H1 (cell line): ENCODE results near the gene CD47. TPM values are rescaled to one million over a fixed set of nuclear protein-coding genes. Genes with fewer than 3 reads are reported as not detected.

Experiments
- ASH2L ChIP-seq: fragments of 200-600, 300-600 bp; sonication (generic); IDR thresholded peaks from one replicate; pipeline ENCODE4 v1.7.1; 2017; ENCODE audit warnings: low read length
- BRCA1 ChIP-seq: IDR thresholded peaks from 2 replicates; pipeline ENCODE4 v1.6.1; 2012; ENCODE audit warnings: low read depth, low read length, improper control_type of control experiment
- EP300 ChIP-seq, 2 experiments: IDR thresholded peaks; 1 replicate in 1 of 2; 2 replicates in 1 of 2; pipeline ENCODE4 v1.6.1; 2011 to 2012; ENCODE audit warnings: low read depth in 2 of 2, low read length in 2 of 2, mild to moderate bottlenecking in 2 of 2, borderline replicate concordance in 1 of 2, inconsistent platforms in 1 of 2, moderate library complexity in 1 of 2
- FOSL1 ChIP-seq: IDR thresholded peaks from 2 replicates; pipeline ENCODE4 v1.6.1; 2011; ENCODE audit warnings: mild to moderate bottlenecking, low read depth, low read length, moderate library complexity; ENCODE audit not compliant: insufficient read depth
- HDAC6 ChIP-seq: IDR thresholded peaks from one replicate; pipeline ENCODE4 v1.7.1; 2012; ENCODE audit warnings: low read depth, mild to moderate bottlenecking, inconsistent platforms, low read length, moderate library complexity
- JUN ChIP-seq: IDR thresholded peaks from 2 replicates; pipeline ENCODE4 v1.6.1; 2011; ENCODE audit warnings: low read depth, mild to moderate bottlenecking, improper control_type of control experiment, low read length
- KDM1A ChIP-seq: fragments of 200-600, 300-600 bp; sonication (generic); IDR thresholded peaks from 2 replicates; pipeline ENCODE4 v1.7.1; 2016; ENCODE audit warnings: mild to moderate bottlenecking, low read length, borderline replicate concordance
- MAFK ChIP-seq: IDR thresholded peaks from 2 replicates; pipeline ENCODE4 v1.6.1; 2012; ENCODE audit warnings: low read depth, mild to moderate bottlenecking, improper control_type of control experiment, low read length
- SIX5 ChIP-seq: IDR thresholded peaks from 2 replicates; pipeline ENCODE4 v1.6.1; 2011; ENCODE audit warnings: mild to moderate bottlenecking, low read depth, low read length
- SRF ChIP-seq: IDR thresholded peaks from 2 replicates; pipeline ENCODE4 v1.6.1; 2011; ENCODE audit warnings: mild to moderate bottlenecking, low read depth, low read length, moderate library complexity
- polyA plus RNA-seq, 7 experiments: library from polyadenylated mRNA; depleted of rRNA in 3 of 7; stranded (reverse) in 5 of 7; unstranded in 2 of 7; fragments of >200 nt in 5 of 7; fragments of 200-250 nt in 2 of 7; gene quantifications; 1 replicate in 5 of 7; 2 replicates in 1 of 7; 4 replicates in 1 of 7; pipeline versions ENCODE4 v1.2.1 to v1.2.3, GENCODE V29; 2011 to 2013; ENCODE audit warnings: missing spikeins in 2 of 7, mixed read lengths in 2 of 7
- total RNA-seq: library from RNA; stranded (reverse); fragmentation: NEBNext Ultra II Directional; extraction: Animal tissue kit (Norgen Biotek cat#: 25700); gene quantifications from 2 replicates; pipeline ENCODE4 v1.2.1, GENCODE V29; 2021
- TF ChIP-seq, protein P1 (sequence below): fragments of 300-600 bp; sonication (generic); IDR thresholded peaks from 2 replicates; pipeline ENCODE4 v1.7.1; 2012; ENCODE audit warnings: low read length, moderate library complexity, mild to moderate bottlenecking, inconsistent platforms; ENCODE audit not compliant: insufficient replicate concordance

The CD47 gene
- total and polyA plus RNA-seq, 2 of the 8 experiments (the other 6 are each of a cell fraction or from before 2014, with no cell fraction given): 14.4 to 19.3 TPM

DNA sequence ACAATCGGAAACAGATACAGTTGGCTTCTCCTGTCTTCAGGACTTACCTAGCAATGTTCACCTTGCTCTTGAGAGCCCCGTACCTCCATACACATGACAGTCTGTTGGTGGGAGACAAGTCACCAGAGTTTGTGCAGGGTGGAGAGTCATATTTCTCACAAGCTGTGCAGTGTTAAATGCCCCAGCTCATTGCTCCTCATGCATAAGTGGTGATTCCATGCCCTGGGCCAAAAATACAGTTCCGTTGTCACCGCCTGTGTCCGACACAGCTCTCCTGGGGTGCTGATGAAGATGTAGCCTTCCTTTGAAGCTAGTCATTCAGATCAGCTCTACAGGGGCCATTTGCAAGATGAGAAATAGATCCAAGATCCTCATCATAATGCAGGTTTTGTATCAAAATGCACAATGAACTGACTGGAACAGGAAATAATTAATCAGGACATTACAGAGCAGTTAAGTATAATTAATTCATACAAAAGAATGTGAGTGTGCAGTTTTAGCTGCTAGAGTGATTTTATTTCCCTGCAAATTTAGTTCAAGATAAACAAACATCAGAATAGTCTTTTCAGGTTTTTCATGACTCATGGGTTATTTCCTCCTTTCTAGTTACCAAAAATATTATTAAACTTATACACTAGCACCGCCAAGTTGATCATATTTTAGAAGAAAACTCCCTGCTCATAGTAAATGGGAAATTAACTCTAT is 66.5 kb downstream of the CD47 start (continued):
- TF ChIP-seq, protein P1, sequence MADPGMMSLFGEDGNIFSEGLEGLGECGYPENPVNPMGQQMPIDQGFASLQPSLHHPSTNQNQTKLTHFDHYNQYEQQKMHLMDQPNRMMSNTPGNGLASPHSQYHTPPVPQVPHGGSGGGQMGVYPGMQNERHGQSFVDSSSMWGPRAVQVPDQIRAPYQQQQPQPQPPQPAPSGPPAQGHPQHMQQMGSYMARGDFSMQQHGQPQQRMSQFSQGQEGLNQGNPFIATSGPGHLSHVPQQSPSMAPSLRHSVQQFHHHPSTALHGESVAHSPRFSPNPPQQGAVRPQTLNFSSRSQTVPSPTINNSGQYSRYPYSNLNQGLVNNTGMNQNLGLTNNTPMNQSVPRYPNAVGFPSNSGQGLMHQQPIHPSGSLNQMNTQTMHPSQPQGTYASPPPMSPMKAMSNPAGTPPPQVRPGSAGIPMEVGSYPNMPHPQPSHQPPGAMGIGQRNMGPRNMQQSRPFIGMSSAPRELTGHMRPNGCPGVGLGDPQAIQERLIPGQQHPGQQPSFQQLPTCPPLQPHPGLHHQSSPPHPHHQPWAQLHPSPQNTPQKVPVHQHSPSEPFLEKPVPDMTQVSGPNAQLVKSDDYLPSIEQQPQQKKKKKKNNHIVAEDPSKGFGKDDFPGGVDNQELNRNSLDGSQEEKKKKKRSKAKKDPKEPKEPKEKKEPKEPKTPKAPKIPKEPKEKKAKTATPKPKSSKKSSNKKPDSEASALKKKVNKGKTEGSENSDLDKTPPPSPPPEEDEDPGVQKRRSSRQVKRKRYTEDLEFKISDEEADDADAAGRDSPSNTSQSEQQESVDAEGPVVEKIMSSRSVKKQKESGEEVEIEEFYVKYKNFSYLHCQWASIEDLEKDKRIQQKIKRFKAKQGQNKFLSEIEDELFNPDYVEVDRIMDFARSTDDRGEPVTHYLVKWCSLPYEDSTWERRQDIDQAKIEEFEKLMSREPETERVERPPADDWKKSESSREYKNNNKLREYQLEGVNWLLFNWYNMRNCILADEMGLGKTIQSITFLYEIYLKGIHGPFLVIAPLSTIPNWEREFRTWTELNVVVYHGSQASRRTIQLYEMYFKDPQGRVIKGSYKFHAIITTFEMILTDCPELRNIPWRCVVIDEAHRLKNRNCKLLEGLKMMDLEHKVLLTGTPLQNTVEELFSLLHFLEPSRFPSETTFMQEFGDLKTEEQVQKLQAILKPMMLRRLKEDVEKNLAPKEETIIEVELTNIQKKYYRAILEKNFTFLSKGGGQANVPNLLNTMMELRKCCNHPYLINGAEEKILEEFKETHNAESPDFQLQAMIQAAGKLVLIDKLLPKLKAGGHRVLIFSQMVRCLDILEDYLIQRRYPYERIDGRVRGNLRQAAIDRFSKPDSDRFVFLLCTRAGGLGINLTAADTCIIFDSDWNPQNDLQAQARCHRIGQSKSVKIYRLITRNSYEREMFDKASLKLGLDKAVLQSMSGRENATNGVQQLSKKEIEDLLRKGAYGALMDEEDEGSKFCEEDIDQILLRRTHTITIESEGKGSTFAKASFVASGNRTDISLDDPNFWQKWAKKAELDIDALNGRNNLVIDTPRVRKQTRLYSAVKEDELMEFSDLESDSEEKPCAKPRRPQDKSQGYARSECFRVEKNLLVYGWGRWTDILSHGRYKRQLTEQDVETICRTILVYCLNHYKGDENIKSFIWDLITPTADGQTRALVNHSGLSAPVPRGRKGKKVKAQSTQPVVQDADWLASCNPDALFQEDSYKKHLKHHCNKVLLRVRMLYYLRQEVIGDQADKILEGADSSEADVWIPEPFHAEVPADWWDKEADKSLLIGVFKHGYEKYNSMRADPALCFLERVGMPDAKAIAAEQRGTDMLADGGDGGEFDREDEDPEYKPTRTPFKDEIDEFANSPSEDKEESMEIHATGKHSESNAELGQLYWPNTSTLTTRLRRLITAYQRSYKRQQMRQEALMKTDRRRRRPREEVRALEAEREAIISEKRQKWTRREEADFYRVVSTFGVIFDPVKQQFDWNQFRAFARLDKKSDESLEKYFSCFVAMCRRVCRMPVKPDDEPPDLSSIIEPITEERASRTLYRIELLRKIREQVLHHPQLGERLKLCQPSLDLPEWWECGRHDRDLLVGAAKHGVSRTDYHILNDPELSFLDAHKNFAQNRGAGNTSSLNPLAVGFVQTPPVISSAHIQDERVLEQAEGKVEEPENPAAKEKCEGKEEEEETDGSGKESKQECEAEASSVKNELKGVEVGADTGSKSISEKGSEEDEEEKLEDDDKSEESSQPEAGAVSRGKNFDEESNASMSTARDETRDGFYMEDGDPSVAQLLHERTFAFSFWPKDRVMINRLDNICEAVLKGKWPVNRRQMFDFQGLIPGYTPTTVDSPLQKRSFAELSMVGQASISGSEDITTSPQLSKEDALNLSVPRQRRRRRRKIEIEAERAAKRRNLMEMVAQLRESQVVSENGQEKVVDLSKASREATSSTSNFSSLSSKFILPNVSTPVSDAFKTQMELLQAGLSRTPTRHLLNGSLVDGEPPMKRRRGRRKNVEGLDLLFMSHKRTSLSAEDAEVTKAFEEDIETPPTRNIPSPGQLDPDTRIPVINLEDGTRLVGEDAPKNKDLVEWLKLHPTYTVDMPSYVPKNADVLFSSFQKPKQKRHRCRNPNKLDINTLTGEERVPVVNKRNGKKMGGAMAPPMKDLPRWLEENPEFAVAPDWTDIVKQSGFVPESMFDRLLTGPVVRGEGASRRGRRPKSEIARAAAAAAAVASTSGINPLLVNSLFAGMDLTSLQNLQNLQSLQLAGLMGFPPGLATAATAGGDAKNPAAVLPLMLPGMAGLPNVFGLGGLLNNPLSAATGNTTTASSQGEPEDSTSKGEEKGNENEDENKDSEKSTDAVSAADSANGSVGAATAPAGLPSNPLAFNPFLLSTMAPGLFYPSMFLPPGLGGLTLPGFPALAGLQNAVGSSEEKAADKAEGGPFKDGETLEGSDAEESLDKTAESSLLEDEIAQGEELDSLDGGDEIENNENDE: no peak
- TF ChIP-seq SIX5: no peak
- no peak for TF ChIP-seq KDM1A
- no peak for TF ChIP-seq HDAC6
- no peak for TF ChIP-seq MAFK
- TF ChIP-seq SRF: no peak
- no peak for TF ChIP-seq FOSL1
- TF ChIP-seq EP300 (IDR thresholded peaks at IDR 0.05; ENCODE audit: borderline replicate concordance in 1 of 2, low read depth in 2 of 2, low read length in 2 of 2): no peak
- no peak for TF ChIP-seq JUN
- TF ChIP-seq ASH2L: no peak
- TF ChIP-seq BRCA1: no peak
